K562 (cell line): Measurements from ENCODE around the gene DHX38.

Experiments used
- PCBP1 ChIP-seq: fragments of 200-400 bp; formaldehyde crosslinking; IDR thresholded peaks from 2 replicates; pipeline ENCODE4 v1.6.1; 2018; ENCODE audit warnings: mild to moderate bottlenecking, low read depth, low read length; ENCODE audit not compliant: poor library complexity, severe bottlenecking
- YY1 ChIP-seq, 3 experiments: IDR thresholded peaks; 2 replicates each; pipeline ENCODE4 v1.6.1; 2011; ENCODE audit warnings: low read length in 2 of 3, mild to moderate bottlenecking in 2 of 3, moderate library complexity in 2 of 3, borderline replicate concordance in 1 of 3, control low read depth in 1 of 3, low read depth in 1 of 3; ENCODE audit not compliant: insufficient read depth in 3 of 3, insufficient replicate concordance in 2 of 3, control insufficient read depth in 1 of 3, insufficient read length in 1 of 3; ENCODE audit errors: extremely low read depth in 1 of 3

DNA sequence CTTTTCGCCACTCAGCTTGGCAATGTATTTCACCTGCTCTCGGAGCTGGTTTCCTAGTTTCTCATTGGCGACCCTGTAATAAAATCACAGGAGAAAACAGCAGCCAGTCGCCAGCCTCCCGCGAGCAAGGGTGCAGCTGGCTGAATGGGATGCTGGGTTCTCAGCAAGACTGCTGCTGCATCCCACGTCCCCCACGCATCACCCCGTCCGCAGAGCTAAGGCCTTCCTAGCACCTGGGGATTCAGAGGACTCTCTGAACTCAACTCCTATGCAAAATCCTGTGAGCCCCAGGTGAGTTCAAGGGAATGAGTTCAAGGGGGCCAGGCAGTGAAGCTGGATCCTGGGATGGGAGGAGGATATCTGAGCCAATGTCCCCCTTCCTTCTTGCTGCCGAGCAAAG is 29.3 kb downstream of the DHX38 start:
- TF ChIP-seq PCBP1 (no peak), YY1 (IDR thresholded peaks at IDR 0.05; ENCODE audit: borderline replicate concordance in 1 of 3, control insufficient read depth in 1 of 3, extremely low read depth in 1 of 3, insufficient read depth in 3 of 3, insufficient read length in 1 of 3, insufficient replicate concordance in 2 of 3, low read depth in 1 of 3, low read length in 2 of 3) (no peak)
